Epithelial cell of prostate (primary cell): ENCODE results near the gene MAML2.
A peak's percentile ranks its signal among the peaks of the same experiment; 100 is the strongest.

Experiments used
- DNase-seq: peaks from one replicate; pipeline ENCODE4 v3.0.0-alpha.2; 2011; ENCODE audit warnings: low read depth, low spot score
- H3K27ac ChIP-seq: fragments of 450-650 bp; 2 replicates; pipeline ENCODE4 v1.5.1; 2017; ENCODE audit warnings: mild to moderate bottlenecking

The MAML2 gene

DNA sequence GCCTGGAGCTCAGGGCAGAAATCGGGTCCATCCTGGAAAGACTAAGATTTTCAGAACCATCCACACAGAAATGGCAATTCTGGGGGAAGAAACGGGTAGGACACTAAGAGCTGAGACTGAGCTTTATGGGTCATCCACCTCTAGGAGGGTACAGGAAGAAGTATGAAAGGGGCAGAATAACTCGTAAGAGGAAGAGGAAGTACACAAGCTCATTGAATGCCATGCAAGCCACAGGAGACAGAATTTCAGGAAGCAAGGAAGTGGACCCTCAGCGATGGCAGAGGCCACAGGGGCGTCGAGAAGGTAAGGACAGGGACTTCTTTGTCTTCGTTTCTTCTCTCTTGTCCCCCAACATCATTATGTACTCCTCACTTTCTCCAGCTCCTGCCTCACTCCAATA lies 169.6 kb downstream of the MAML2 start:
- DNase-seq, result no peak

DNA sequence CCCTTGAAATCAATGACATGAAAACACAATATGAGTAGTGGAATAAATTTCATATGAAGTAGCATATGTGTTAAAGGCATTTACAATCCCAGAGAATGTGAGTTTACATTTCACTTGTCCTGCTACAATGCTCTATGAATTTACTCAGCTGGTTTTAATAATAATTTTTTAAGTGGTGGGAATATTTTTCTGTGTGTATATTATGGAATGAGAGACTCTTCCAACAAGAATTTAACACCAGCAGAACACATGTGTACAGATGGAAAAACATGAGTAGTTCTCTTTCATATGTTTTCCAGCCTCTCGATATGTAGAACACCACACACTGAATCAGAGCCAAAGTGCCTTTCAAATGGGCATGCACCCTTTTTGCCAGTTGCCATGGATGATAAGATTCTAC lies 170.4 kb downstream of the MAML2 start:
- no peak for DNase-seq
- no peak overlapping the region for H3K27ac ChIP-seq

More for the DNA sequence above, 169.6 kb downstream of the MAML2 start:
- no peak overlapping the region for H3K27ac ChIP-seq

DNA sequence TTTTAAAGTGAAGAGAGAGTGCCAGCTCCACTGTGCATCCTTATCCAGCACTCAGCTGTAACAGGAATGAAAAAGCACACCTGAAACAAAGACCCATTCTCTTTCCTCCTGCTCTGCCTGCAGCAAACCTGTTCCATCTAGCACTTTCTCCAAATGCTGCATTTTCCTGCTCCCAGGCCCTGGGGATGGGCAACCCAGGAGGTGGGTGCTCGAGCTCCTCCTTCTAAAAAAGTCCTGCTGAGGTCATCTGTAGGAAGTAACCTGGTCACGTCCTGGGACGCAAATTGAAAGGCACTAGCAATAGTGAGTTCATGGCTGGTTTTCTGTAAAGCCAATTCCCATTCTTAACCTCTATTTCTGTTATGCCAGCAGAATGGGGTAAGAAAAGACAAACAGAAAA lies 173.7 kb downstream of the MAML2 start:
- DNase-seq, result no peak
- peak overlapping the region; percentile 70 for H3K27ac ChIP-seq

DNA sequence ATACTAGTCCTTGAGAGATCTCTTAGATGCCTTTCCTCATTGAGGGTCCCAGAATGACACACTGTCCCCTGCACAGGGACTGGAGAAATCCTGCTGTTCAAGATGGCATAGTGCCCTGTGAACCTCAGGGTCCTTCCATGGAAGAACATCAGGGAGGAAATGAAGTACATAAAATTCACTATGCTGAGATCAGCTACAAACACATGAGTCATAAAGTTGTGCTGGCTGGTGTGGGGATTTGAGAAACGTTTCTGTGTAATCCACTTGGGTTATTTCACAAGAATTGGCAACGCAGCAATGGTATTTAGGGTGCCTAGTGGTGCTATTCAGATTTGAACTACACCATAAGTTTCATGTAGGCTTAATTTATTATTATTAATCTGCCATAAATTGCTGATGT lies 174.4 kb downstream of the MAML2 start:
- peak overlapping the region; percentile 70 for H3K27ac ChIP-seq
- DNase-seq, result peak; percentile 57

DNA sequence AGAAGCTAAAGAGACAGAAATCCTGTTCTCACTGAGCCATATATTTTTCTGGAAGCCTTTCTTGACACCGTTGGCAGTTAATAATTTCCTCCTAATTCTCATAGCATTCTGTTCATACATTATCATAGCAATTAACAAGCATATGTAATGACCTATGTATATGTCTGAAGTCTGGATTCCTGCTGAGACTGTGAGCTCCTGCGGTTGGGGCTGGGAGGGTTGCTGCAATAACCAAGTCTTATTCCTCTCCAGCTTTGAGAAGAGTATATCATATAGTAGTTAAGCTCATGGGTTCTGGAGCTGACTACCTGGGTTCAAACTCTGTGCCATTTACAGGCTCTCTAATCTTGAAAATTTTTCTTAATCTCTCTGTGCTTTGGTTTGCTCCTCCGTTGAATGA lies 175.2 kb downstream of the MAML2 start:
- no peak for DNase-seq

DNA sequence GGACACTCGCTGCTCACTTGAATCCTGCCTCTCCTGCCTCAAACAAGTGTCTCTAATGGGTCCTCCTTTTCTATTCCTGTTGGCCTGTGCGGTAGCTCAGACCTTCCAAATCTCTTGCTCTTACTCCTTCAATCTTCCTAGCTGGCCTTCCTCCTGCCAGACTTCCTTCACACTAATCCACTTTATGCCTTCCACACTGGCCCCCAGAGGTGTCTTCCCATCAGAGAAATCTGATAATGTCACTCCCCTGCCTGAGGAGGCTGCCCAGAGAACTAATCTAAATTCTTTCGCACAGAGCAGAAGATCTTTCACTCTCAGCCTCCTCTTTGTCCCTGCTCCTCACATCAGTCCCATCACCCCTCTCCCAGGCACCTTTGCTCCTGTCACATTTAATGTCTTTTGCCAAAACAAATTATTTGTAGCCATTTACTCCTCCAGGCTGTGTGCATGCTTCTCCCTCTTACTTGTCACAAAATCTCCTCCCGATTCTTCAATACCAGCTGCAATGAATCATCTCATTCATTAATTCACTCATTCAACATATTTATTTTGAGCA lies 175.7 kb downstream of the MAML2 start:
- DNase-seq, result no peak
- H3K27ac ChIP-seq, result no peak overlapping the region

More for the DNA sequence above, 175.2 kb downstream of the MAML2 start:
- no peak overlapping the region for H3K27ac ChIP-seq

DNA sequence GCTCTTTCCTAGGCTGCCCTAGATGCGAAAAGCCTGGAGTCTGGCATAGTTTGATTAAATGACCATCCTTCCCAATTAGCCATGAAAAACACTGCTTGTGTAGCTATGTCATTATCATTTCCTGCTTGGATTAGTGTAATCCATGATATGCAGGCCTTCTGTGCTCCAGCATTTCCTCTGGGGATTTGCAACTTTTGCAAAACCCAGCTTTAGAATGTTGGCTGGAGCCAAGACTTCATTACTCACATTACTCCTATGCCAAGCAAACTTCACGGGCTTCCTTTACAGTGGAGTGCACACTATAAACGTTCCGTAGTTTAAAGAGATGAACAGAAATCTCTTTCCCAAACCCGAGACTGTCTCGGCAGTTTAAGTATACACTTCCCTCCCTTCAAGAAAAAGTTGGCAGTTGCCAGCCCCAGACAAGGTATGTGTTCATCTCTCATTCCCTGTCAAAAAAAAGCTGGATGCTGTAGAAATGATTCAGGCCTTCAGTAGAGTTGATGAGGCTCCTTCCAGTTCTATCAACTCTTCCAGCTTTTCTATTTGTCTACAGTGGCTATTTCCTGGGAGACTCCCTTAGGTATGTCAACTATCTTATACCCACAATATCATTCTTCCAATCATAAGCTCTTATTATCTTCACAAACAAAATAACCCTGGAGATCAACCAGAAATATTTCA lies 180.0 kb downstream of the MAML2 start:
- peak overlapping the region; percentile 46 for H3K27ac ChIP-seq
- DNase-seq, result no peak

DNA sequence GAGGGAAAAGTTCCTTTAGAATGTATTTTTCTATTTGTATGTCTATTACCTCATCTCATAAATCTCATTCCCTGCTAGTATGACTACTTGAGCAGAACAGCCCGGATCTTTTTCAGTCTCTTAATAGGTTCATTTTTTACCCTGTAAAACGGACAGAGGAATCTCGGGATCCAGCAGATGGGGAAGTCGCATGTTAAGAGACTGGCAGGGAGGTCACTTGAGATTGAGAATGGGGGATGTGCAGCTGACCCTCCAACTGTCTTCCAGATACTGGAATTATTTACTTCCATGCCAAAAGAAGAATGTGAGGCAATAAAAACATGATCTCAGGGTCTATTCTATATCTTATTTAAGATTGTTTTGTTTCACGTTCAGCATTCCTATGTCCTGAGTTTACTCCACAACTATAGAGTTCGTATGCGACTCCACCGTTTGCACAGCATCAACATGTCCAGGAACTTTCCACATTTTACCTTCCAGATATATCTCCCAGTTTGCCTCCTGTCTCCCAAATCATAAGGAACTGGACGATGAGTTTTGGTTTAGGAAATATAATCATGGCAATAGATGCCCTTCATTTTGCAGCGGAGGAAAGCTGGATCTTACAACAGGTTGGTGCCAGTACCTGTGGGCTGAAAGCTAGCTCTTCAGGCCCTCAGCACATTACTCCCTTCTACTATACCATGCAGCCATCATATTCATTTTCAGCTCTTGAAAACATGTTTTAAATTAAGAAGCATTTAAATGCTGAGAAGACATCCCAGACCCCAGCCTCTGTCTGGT lies 181.5 kb downstream of the MAML2 start:
- DNase-seq, result no peak
- H3K27ac ChIP-seq, result no peak overlapping the region

DNA sequence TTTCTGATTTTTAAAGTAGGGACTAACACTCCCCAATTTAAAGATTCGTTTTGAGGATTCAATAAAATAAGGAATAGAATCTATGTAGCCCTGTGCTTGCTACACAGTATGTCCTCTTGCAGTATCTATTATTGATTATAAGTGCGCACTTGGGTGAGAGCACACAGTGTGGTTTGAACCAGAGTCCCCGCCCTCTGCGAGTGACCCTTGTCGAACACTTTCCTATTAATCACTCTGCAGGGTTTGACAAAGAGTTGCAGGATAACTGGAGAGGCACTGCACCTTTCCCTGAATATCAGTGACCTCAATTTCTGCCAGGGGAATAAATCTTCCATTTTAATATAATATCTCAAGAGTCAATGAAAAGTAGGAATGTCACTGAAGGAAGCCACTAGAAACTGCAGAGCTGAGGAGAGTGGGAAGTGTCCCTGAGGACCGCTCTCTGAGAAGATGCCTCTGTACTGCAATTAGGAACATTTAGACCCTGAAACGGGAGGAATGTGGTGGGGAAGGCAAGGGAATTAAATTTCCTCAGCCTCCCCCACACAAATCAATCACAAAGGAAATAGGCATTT lies 182.2 kb downstream of the MAML2 start:
- no peak for DNase-seq
- no peak overlapping the region for H3K27ac ChIP-seq

DNA sequence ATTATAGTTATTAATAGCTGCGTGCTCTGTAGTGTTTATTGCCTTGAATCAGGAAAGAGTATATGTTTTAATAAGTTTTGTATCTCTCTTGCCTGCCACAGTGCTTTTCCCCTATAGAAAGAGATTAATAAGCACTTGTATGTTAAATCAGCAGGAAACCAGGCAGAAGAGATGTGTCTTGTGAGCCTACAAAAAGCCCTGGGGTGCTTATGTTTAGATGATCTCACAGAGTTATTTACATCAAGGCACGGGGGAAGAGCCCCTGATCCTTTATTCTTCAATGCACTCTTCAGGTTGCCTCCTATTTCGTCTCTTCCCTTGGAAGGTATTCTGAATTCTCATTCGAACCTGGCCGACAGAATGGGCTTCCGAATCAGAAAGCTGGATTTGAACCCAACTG lies 183.0 kb downstream of the MAML2 start:
- DNase-seq, result no peak
- H3K27ac ChIP-seq, result no peak overlapping the region

DNA sequence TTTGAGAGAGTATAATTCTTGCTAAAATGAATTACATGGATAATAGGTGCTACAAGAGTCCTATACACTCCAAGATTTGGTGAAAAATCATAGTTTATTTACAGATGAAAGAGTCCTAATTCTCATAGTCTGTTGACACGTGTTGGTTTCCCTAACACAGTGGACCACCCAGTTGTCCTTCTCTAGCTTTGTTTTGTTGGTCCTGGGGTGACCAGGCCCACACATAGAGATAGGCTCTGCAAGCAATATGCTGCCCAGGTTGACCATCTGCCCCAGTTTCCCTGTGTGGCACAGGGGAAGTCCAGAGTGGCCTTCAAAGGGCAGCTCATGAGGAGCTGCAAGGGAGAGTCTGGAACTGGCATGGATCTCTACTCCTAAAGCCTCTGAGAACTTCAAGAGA lies 184.9 kb downstream of the MAML2 start:
- peak overlapping the region; percentile 96 for H3K27ac ChIP-seq
- no peak for DNase-seq

DNA sequence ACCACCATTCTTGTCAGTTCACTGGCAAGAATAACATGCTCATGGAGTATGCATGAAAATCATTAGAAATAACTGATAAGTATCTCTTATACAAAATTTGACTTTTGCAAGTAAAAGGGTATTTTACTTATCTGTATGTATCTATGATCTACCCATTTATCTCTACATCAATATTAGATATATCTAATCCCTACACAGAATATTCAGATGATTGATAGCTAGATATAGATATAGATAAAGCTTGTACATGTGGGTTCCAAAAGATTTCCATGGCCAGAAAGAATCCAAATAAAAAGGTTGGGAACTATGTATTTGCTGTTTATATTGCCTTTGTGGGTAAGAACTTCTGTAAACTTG lies 185.5 kb downstream of the MAML2 start:
- DNase-seq, result no peak
- H3K27ac ChIP-seq, result peak overlapping the region; percentile 96

DNA sequence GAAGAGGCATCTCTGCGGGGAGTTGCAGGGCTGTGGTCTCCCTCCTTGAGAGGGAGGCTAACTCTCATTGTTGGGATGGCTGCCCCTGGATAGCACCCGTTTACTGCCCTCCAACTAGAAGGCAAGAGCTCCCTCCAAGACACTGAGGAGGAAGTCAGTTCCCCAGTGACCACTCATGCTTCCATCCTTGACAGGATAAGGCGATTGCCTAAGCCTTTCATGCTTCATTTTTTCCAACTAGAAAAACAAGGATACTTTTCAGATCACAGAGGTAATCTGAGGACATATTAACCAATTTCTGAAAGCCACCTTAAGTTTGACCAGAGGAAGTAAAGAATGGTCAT lies 186.6 kb downstream of the MAML2 start:
- no peak for DNase-seq
- peak overlapping the region; percentile 96 for H3K27ac ChIP-seq

DNA sequence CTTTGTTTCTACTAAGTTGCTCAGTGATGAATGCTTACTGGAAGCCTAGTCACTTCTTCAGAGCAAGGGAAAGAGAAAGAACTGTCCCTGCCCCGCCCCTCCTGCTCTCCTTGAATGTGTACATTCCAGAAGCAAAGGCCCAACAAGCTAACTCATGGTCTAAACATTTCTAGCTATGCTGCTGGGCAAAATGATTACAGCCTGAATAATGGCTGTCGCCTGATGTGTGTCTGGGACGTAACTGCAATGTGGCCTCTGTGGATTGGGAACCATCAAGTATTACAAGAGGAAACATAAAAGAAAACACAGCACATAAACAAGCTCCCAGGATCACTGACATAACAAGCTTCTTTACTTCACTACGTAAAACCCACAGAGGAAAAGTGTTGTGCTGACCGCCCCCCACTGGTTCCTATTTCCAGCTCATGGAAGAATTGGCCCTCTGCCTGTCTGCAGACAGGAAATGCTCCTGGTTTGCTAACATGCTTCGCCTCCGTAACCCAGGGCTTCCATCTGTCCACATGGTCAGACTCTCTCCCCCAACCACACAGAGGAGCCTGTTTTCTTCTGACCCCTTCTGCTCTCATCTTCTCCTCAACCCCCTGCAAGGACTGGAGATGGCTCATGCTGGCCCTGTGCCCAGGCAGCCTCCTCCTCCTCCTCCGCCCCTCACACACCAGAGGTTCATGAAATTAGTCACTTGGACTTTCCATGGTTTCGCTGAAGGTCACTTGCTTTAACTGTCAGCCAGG lies 187.2 kb downstream of the MAML2 start:
- DNase-seq, result peak; percentile 79
- peak overlapping the region; percentile 96 for H3K27ac ChIP-seq

DNA sequence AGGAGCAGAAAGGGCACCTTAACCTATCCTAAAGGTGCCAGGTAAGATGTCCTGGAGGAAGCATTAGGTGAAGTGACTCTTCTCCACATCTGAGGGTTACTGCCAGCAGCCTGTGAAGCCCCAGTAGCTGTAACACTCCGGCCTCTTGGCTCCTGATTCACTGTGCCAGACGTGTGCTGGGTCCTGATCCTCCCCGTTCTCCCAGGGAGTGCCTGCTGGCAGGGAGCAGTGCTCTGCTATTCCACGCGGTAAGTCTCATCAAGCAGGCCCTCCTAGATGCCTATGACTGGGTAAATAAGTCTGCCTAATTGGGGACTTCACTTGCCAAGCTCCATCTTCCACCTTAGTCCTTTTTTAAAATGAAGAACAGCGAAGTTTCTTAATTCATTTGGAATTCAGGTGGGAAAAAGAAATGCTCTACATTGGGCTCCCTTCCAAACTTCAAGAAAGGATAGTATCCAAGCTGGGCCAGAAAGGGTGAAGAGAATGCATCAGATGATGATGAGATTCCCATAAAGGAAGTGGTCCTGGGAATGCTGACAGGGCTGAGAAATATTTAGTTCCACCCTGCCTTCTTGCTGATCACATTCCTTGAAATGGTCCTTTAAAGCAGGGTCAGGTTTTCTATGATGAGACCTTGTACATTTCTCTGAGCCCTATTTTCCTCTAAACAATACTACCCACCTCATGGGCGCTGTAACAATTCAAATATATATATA lies 188.0 kb downstream of the MAML2 start:
- peak overlapping the region; percentile 96 for H3K27ac ChIP-seq
- no peak for DNase-seq

DNA sequence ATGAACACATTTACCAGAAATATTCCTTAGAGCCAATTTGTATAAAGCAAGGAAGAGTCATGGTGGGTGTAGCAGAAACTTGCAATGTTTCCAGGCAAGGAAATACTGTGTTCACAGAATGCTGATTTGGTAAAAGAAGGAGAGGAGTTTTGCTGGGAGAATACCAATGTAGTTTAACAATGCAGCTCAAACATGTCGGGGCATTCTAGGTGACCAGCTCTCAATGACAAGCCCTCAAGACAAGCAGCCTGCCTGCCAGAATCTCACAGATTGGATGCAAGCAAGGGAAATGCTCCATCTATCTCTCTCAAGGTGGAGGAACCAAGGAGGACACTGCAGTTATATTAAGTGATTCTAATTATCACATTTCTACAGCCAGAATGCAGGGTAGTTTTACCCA lies 190.4 kb downstream of the MAML2 start:
- DNase-seq, result no peak
- peak overlapping the region; percentile 75 for H3K27ac ChIP-seq

DNA sequence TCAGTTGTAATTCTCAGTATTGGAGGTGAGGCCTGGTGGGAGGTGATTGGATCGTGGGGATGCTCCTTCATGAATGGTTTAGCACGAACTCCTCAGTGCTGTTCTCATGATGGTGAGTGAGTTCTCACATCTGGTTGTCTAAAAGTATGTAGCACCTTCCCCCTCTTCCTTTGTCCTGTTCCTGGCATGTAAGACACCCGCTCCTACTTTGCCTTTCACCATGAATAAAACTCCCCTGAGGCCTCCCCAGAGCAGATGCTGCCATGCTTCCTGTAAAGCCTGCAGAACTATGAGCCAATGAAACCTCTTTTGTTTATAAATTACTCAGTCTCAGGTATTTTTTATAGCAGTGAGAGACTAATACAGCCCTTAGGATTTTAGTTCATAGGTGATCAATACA lies 191.5 kb downstream of the MAML2 start:
- DNase-seq, result no peak
- H3K27ac ChIP-seq, result peak overlapping the region; percentile 75

DNA sequence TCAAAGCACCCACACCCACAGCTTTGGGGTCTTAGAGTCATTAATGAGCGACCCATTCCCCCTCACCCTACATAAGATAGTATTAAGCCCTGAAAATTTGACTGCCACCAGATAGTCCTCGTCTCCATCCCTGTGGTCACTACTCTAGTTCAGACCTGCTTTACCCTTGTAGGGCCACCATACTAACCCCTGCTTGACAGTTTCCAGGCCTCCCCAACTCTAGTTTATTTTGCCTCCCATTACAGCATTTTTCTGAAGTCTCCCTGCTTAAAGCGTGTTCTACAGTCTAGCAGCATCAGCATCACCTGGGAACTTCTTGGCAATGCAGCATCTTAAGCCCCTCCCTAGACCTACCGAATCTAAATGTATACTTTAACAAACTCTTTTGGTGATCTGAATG lies 192.4 kb downstream of the MAML2 start:
- DNase-seq, result no peak
- H3K27ac ChIP-seq, result peak overlapping the region; percentile 75

DNA sequence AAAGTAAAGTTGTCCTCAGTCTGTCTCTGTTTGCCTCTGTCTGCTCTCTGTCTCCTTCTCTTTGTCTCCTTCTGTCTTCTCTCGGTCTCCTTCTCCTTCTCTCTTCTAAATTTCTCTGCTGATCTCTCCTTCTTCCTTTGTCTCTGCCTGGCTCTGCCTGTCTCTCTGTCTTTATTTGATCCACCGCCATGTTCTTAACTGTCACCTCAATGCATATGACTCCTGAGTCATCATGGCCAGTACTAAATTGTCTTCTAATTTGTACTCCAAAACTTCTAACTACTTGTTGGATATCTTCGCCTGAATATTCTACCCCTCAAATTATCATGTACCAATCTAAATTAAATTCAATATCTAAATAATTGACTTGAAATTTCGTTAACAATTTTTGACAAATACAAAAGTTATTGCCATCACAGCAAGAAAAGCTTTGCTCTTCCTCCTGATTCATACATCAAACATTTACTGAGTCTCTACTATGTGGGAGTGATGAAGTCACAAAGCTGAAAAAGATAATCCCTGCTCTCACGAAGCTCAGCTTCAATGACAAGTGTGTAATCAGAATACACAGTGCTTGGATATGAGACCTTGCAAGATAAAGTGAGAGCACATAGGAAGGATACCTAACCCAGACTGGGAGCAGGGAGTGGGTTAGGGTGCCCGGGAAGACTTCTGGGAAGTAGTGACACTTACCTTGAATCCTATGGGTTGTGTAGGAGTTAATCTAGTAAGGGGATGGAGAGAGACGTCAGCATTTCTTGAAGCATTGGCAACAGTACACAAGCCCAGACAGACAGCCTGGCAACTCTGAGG lies 193.0 kb downstream of the MAML2 start:
- no peak for DNase-seq
- H3K27ac ChIP-seq, result peak overlapping the region; percentile 75
